Suprapubic skin (tissue), 4 donors: ENCODE measurements around the gene S100A3.

Experiments
- EP300 ChIP-seq: sonication (generic); formaldehyde crosslinking; IDR thresholded peaks from one replicate; pipeline ENCODE4 v1.6.1; 2017; ENCODE audit warnings: antibody characterized with exemption
- POLR2A ChIP-seq, 2 donors: fragments of 450-650 bp; IDR thresholded peaks; one replicate each; pipeline ENCODE4 v1.6.1; 2017; ENCODE audit warnings: antibody characterized with exemption in 2 of 2, mild to moderate bottlenecking in 2 of 2, moderate library complexity in 2 of 2
- POLR2AphosphoS5 ChIP-seq, 3 donors: sonication (generic); formaldehyde crosslinking; IDR thresholded peaks; one replicate each; pipeline ENCODE4 v1.6.1; 2017; ENCODE audit warnings: antibody characterized with exemption in 3 of 3
- TF ChIP-seq, protein P1 (sequence below), 2 donors: fragments of 200-600 bp in 1 of 2; fragments of 450-650 bp in 1 of 2; sonication (generic) in 1 of 2; IDR thresholded peaks; one replicate each; pipeline ENCODE4 v1.5.1; 2016 to 2019; ENCODE audit warnings: antibody characterized with exemption in 2 of 2, mild to moderate bottlenecking in 1 of 2, moderate library complexity in 1 of 2

DNA sequence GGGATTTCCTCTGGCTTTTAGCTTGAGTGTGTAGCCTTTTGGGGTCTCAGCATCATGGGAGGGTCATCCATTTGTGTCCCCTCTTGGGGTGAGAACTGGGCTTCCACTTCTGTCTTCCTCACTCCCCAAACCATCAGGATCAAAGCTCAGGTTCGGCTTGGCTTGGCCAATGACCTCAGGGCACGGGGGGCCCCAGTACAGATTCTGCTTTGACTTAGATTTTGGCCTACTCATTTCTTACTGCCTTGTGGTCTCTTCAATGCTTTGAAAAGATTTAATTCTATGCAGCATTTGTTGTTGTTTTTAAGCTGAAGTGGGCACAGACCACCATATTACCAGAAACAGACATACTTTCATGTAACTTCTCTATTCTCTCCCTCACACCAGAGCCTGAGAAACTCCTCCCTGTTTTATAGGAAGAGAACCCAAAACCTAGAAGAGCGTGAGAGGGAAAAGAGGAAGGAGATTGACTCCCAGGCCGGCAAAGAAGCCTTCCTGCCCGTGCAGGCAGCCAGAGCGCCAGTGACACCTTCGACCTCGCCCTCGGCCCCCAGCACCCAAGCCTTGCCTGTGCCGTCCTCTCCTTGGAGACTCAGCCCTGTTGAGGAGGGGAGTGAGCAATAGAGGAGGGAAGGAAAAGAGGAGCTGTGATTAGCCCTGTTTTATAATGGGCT lies 1.9 kb upstream of the S100A3 start:
- no peak for TF ChIP-seq POLR2A (IDR thresholded peaks at IDR 0.05)
- TF ChIP-seq, protein P1, sequence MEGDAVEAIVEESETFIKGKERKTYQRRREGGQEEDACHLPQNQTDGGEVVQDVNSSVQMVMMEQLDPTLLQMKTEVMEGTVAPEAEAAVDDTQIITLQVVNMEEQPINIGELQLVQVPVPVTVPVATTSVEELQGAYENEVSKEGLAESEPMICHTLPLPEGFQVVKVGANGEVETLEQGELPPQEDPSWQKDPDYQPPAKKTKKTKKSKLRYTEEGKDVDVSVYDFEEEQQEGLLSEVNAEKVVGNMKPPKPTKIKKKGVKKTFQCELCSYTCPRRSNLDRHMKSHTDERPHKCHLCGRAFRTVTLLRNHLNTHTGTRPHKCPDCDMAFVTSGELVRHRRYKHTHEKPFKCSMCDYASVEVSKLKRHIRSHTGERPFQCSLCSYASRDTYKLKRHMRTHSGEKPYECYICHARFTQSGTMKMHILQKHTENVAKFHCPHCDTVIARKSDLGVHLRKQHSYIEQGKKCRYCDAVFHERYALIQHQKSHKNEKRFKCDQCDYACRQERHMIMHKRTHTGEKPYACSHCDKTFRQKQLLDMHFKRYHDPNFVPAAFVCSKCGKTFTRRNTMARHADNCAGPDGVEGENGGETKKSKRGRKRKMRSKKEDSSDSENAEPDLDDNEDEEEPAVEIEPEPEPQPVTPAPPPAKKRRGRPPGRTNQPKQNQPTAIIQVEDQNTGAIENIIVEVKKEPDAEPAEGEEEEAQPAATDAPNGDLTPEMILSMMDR (IDR thresholded peaks at IDR 0.05): no peak
- TF ChIP-seq POLR2AphosphoS5 (IDR thresholded peaks at IDR 0.05): no peak
- TF ChIP-seq EP300: no peak
